ENCODE measurements around the gene MEF2B.

DNA sequence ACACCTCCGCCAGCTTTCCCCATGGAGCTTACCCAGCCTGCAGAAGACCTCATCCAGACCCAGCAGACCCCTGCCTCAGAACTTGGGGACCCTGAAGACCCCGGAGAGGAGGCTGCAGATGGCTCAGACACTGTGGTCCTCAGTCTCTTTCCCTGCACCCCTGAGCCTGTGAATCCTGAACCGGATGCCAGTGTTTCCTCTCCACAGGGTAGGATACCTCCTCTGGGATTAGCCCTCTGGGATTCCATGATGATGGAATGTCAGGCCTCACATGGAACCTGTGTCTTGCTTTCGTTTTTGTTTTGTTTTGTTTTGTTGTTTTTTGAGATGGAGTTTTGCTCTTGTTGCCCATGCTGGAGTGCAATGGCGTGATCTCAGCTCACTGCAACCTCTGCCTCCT, 23.9 kb upstream of the MEF2B start:
- TF ChIP-seq, protein P1, sequence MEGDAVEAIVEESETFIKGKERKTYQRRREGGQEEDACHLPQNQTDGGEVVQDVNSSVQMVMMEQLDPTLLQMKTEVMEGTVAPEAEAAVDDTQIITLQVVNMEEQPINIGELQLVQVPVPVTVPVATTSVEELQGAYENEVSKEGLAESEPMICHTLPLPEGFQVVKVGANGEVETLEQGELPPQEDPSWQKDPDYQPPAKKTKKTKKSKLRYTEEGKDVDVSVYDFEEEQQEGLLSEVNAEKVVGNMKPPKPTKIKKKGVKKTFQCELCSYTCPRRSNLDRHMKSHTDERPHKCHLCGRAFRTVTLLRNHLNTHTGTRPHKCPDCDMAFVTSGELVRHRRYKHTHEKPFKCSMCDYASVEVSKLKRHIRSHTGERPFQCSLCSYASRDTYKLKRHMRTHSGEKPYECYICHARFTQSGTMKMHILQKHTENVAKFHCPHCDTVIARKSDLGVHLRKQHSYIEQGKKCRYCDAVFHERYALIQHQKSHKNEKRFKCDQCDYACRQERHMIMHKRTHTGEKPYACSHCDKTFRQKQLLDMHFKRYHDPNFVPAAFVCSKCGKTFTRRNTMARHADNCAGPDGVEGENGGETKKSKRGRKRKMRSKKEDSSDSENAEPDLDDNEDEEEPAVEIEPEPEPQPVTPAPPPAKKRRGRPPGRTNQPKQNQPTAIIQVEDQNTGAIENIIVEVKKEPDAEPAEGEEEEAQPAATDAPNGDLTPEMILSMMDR (IDR thresholded peaks at IDR 0.05) = no peak
- TF ChIP-seq POLR2AphosphoS5 (IDR thresholded peaks at IDR 0.05) (no peak), POLR2A (IDR thresholded peaks at IDR 0.05) (no peak)
